Kasumi-1 (cell line): ENCODE results near the gene ZNF804B.

Source experiments
- DNase-seq, 2 experiments: peaks; one replicate each; lab custom pipeline; 2025; lab: John Stamatoyannopoulos, UW

The ZNF804B gene

DNA sequence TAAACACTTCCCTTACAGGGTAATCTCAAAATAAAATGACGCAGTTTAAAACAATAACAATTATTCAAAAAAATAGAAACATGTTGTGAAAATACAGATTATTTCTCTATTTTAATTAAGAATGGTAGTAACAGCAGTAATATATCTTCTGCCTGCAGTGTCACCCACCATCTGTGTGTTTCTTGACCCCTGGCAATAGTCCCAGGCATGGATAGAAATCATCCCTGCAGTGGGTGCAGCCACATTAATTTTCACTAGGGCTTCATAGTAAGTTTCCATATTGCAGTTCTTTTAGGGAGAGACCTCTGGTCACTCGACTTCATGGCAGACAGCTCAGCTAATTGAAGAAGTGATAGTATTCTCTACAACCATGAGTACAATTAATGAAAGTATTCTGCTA lies 506.1 kb downstream of the ZNF804B start:
- DNase-seq, result no peak

DNA sequence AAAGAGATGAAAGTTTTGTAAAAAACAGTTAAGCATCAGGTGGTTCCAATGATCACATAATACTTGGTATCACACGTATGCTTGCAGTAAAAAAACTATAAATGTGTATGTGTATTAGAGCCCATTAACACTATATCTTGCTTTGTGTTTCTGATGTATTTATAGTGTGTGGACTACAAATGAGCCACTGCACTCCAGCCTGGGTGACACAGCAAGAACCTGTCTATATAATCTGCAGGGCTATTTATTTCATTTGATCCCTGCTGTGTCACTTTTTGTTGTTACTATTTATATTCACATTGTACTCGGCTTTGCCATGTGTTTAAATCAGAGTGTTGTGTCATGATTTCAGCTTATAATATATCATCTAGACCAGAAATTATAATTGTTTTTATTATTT lies 523.8 kb downstream of the ZNF804B start:
- DNase-seq, result no peak

DNA sequence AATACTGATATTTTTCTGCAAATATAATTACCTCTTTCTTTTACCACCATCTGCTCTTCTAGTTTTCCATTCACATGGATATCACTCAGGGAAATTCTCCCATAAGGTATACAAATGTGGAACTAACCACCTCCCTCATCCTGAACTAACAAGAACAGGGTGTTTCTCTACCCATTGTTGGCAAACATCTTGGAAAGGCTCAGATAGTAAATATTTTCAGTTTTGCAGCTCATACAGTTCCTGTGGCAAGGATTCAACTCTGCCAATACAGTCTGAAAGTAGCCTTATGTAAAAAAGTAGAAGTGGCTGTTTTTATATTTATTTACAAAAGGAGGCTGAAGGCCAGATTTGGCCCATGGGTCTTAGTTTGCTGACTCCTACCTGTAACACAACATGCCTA lies 549.0 kb downstream of the ZNF804B start:
- DNase-seq, result no peak

DNA sequence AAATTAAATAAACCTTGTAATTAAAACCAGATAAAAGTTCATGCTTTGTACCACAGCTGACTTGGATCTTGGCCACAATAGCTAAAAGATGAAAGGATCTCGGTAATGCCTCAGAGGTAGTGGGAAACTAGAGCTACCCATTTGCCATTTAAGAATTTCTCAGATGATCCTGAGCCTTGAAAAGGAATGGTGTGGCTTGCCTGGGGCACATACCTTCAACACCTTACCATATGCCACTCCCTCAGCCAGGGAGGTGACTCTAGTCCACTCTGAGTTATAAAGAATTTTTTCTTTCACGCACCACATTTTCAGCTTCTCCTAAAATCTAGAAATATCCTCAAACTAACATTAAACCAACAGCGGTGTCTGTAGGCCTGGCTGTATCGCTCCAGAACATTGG lies 552.4 kb downstream of the ZNF804B start:
- DNase-seq, result no peak

DNA sequence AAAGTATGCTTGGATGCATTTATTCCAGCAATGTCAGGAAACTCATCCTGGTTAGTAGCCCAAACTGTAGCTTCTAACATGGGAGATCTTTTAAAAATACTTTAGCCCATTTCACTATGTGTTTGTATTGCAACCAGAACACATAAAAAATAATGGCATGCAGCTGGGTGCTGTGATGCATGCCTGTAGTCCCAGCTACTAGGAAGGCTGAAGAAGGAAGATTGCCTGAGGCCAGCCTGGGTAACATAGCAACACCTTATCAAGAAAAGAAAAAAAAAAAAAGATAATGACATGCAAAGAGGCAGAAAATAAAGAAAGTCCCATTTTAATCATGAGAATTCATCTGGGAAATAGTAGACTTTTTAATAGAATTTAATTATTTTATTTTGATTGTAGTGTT lies 553.1 kb downstream of the ZNF804B start:
- no peak for DNase-seq

DNA sequence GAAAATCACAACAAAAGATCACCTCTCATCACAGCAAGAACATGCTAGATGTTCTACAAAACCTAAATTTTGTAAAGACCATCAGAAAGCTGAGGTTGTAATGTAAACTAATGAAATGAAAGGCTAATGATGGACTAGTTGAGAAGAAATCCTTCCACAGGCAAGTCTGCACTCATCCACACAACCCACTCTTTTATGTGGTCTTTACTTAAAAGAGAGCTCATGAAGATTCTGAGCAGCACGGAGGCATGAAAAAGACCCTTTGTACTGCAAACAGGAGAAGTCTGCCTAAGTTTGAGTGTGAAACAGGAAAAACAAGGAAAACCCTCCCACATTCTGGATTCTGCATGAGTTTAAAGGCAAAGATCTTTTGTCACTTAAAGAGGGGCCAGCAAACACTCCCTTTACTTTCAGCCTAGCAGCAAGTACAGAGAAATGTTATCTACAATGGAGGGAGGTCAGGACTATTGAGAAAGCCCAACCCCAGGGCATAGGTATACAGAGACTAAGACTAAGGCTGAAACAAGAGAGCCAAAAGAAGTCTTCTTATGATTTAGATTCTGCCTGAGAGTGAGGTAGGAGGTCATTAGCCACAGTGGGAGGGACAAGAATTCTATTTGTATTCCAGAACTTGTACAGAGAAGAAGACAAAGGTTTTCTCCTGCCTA lies 557.2 kb downstream of the ZNF804B start:
- no peak for DNase-seq

DNA sequence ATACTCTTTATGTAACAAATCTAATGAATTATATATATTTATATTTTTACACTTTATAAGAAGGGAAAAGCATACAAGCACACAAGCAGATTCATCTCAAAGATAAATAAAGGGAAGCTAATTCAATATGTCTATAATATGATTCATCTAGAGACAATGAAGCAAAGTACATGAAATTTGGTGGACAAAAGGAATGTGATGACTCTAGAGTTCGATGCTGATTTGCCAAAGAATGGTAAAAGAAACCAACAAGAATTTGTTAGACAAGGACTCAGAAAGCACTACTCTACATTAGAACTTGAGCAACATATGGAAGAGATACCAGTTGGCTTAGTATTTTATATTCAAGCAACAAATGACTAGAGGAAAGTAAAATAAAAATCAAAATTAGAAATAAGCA lies 572.5 kb downstream of the ZNF804B start:
- DNase-seq, result no peak

DNA sequence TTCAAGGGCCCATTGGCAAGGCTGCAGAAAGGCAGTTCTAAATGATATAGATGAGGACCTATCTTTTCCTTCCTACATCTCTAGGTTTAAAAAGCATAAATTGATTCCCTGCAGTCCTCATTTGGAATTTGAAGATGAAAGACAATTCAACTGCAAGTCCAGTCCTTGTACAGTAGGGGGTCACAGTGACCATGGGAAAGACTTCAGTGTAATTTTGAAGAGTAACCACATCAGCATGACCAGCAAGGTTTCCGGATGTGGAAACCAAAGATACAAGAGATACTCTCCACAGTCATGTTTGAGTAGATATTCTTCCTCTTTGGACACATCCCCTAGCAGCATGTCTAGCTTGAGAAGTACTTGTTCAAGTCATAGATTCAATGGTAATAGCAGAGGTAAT lies 575.3 kb downstream of the ZNF804B start:
- peak; percentile 22 to 44 for DNase-seq

DNA sequence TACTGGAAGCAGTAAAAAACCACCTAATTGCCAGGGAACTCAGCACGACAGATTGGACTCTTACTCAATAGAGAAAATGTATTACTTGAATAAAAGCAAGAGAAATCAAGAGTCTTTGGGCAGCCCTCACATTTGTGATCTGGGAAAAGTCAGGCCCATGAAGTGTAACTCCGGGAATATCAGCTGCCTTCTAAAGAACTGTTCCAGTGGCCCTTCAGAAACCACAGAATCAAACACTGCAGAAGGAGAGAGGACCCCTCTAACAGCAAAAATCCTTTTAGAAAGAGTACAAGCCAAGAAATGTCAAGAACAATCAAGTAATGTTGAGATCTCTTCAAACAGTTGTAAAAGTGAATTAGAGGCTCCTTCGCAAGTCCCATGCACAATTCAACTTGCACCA lies 576.0 kb downstream of the ZNF804B start:
- DNase-seq, result no peak

DNA sequence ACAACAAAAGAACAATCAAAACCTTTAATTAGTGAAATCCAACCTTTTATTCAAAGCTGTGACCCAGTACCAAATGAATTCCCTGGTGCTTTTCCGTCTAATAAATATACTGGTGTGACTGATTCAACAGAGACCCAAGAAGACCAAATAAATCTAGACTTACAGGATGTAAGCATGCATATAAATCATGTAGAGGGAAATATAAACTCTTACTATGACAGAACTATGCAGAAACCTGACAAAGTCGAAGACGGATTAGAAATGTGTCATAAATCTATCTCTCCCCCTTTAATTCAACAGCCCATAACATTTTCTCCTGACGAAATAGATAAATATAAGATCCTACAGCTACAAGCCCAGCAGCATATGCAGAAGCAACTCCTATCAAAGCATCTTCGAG lies 576.6 kb downstream of the ZNF804B start:
- DNase-seq, result no peak

DNA sequence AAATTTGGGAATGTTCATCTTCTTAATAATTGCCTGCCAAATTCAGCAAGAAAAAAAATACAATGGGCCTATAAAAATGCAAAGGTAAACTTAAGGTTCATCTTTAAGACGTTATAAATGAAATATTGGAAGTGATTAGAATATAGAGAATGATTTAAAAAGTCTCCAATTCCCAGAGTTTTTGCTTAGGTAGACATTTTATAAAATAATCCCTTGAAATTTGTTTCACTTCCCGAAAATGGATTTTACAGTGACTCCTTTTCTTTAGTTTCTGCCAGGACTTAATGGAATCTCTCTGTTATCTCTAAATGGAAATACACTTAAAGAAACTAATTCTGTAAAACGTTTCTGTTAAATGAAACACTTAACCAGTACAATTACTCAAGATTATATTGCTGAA lies 580.2 kb downstream of the ZNF804B start:
- DNase-seq, result no peak

DNA sequence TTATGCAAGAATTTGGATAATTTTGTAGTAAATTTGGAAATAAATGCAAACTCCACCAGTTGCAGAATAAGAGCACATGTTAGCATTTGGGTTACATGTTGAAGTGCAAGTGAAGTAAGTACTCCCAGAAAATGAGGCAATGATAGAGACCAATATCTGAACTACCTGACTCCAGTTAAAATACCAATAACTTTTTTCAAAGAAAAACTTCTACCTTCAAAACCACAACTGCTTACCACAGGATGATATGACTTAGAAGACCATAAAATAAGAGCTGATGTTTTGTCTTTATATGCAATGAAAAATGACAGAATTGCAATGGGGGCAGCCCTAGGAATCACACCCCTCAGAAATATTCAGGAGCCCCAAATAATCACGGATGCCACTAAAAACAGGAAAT lies 597.6 kb downstream of the ZNF804B start:
- no peak for DNase-seq

DNA sequence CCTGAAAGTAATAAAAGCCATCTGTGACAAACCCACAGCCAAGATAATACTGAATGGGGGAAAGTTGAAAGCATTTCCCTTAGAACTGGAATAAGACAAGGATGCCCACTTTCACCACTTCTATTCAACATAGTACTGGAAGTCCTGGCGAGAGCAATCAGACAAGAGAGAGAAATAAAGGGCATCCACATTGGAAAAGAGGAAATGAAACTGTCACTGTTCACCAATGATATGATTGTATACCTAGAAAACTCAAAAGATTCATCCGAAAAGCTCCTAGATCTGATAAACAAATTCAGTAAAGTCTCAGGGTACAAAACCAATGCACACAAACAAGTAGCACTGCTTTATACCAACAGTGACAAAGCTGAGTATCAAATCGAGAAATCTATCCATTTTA lies 617.7 kb downstream of the ZNF804B start:
- DNase-seq, result no peak

DNA sequence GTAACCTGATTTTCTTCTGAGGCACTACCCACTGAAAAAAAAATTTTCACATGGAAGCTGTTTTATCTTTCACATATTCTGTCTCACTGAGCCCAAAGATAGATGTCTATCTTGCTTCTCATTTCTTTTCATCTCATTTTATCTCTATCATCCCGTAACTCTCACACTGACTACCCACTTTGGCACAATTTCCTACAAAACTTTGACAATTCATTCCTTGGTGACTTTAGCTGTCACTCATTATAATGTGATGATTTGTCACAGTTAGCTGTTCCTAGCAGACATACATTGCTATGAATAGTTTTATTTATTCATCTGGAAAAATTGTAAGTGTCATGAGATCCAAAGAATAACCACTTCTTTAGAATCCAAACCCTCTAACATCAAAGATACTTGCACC lies 625.9 kb downstream of the ZNF804B start:
- DNase-seq, result no peak
